Natural killer cell (primary cell): Measurements from ENCODE around the gene OLIG3. TPM values are rescaled to one million over a fixed set of nuclear protein-coding genes. Genes with fewer than 3 reads are reported as not detected.
A peak's percentile ranks its signal among the peaks of the same experiment; 100 is the strongest.

ENCODE experiments used
- ATAC-seq, 3 donors: fragments of 150-1000 bp in 2 of 3; fragments of 200-7000 bp in 1 of 3; cut with Tn5 transposase; 1 replicate in 1 of 3; 2 replicates in 2 of 3; pipeline ENCODE4 v1.10.0; 2021; ENCODE audit warnings: mild to moderate bottlenecking in 2 of 3, moderate library complexity in 2 of 3
- DNase-seq, 2 donors: peaks; one replicate each; pipeline versions ENCODE4 v3.0.0 to v3.0.0-alpha.2; 2013 to 2021; ENCODE audit warnings: mixed read lengths in 1 of 2
- H3K27ac ChIP-seq: one replicate; pipeline ENCODE4 v1.5.1; 2013; ENCODE audit warnings: mild to moderate bottlenecking, low read length
- H3K27me3 ChIP-seq: one replicate; pipeline ENCODE4 v1.6.1; 2013; ENCODE audit warnings: low read length; ENCODE audit not compliant: control insufficient read depth, insufficient read depth
- H3K36me3 ChIP-seq: one replicate; pipeline ENCODE4 v1.6.1; 2013; ENCODE audit warnings: low read length; ENCODE audit not compliant: control insufficient read depth, insufficient read depth
- H3K4me1 ChIP-seq: one replicate; pipeline ENCODE4 v1.6.1; 2013; ENCODE audit warnings: low read length; ENCODE audit not compliant: control insufficient read depth, insufficient read depth
- H3K4me3 ChIP-seq: one replicate; pipeline ENCODE4 v1.5.1; 2013; ENCODE audit warnings: low read length
- H3K9me3 ChIP-seq: one replicate; pipeline ENCODE4 v1.6.1; 2013; ENCODE audit warnings: low read length; ENCODE audit not compliant: control insufficient read depth, insufficient read depth
- H3K27ac Mint-ChIP-seq, 2 donors: one replicate each; pipeline ENCODE4 v1.8.0; 2022; ENCODE audit warnings: mild to moderate bottlenecking in 2 of 2, mixed read lengths in 2 of 2, moderate library complexity in 1 of 2
- H3K27me3 Mint-ChIP-seq, 2 donors: one replicate each; pipeline ENCODE4 v1.8.0; 2022; ENCODE audit warnings: low read depth in 2 of 2, mixed read lengths in 2 of 2
- H3K36me3 Mint-ChIP-seq: one replicate; pipeline ENCODE4 v1.8.0; 2022; ENCODE audit warnings: mixed read lengths
- H3K4me1 Mint-ChIP-seq, 2 donors: one replicate each; pipeline ENCODE4 v1.8.0; 2022; ENCODE audit warnings: mixed read lengths in 2 of 2
- H3K4me3 Mint-ChIP-seq: one replicate; pipeline ENCODE4 v1.8.0; 2022; ENCODE audit warnings: mild to moderate bottlenecking, moderate library complexity, mixed read lengths
- H3K9me3 Mint-ChIP-seq, 2 donors: one replicate each; pipeline ENCODE4 v1.8.0; 2022; ENCODE audit warnings: mixed read lengths in 2 of 2
- WGBS: methylation state at CpG from one replicate; pipeline ENCODE4 v1.1.7; 2013; ENCODE audit warnings: missing lambda C conversion rate; ENCODE audit not compliant: insufficient coverage; 5-methylcytosine and 5-hydroxymethylcytosine counted together
- intact Hi-C: fragments of 100-400 bp; cut with micrococcal nuclease; formaldehyde crosslinking; loops from one replicate; pipeline ENCODE4 v1.14.2; 2022
- total RNA-seq, 4 donors: library from RNA; stranded (reverse); fragments of 120-200 nt in 1 of 4; gene quantifications; one replicate each; pipeline versions ENCODE4 v1.2.3 to v1.2.4, GENCODE V29; 2013 to 2022
- TF ChIP-seq, protein P1 (sequence below): fragments of 200-600 bp; IDR thresholded peaks from one replicate; pipeline ENCODE4 v1.8.0; 2022; ENCODE audit warnings: antibody characterized with exemption

The OLIG3 gene
- total RNA-seq, 3 donors from 2014 or later (not counting 1 experiment from before 2014, with no cell fraction given) = not detected

GRCh38 chr6:137492289-137493217 is 1.6 kb downstream of the OLIG3 start:
- 13% methylated on average over 24 of the region's 29 CpGs for WGBS
- DNase-seq (peak in 1 of 2 donors; percentile 17), ATAC-seq (no peak)
- H3K36me3 ChIP-seq = no peaks in the 10 kb centered on the region
- H3K27ac Mint-ChIP-seq = no peak overlapping the region
- H3K4me3 ChIP-seq = no peak overlapping the region
- no peaks in the 10 kb centered on the region for H3K36me3 Mint-ChIP-seq
- no peak overlapping the region for H3K27ac ChIP-seq
- TF ChIP-seq, protein P1, sequence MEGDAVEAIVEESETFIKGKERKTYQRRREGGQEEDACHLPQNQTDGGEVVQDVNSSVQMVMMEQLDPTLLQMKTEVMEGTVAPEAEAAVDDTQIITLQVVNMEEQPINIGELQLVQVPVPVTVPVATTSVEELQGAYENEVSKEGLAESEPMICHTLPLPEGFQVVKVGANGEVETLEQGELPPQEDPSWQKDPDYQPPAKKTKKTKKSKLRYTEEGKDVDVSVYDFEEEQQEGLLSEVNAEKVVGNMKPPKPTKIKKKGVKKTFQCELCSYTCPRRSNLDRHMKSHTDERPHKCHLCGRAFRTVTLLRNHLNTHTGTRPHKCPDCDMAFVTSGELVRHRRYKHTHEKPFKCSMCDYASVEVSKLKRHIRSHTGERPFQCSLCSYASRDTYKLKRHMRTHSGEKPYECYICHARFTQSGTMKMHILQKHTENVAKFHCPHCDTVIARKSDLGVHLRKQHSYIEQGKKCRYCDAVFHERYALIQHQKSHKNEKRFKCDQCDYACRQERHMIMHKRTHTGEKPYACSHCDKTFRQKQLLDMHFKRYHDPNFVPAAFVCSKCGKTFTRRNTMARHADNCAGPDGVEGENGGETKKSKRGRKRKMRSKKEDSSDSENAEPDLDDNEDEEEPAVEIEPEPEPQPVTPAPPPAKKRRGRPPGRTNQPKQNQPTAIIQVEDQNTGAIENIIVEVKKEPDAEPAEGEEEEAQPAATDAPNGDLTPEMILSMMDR = no peak
- H3K4me1 Mint-ChIP-seq = peaks cover 36 to 56% of the 10 kb centered on the region in 2 donors
- H3K4me3 Mint-ChIP-seq = peak overlapping the region; percentile 25
- intact Hi-C loops = no loop called here
- H3K4me1 ChIP-seq = peaks cover 68% of the 10 kb centered on the region
- H3K9me3 Mint-ChIP-seq = no peaks in the 10 kb centered on the region
- H3K27me3 Mint-ChIP-seq = peaks cover 74 to 77% of the 10 kb centered on the region in 2 donors
- H3K27me3 ChIP-seq = peaks cover 100% of the 10 kb centered on the region
- H3K9me3 ChIP-seq = peaks cover 8% of the 10 kb centered on the region

GRCh38 chr6:137491478-137491877 is 2.7 kb downstream of the OLIG3 start:
- H3K4me1 Mint-ChIP-seq = peaks cover 36 to 55% of the 10 kb centered on the region in 2 donors
- intact Hi-C loops = no loop called here

GRCh38 chr6:137490961-137491360 is 3.2 kb downstream of the OLIG3 start:
- TF ChIP-seq, protein P1 = no peak
- H3K4me1 Mint-ChIP-seq = peaks cover 33 to 51% of the 10 kb centered on the region in 2 donors
- no peak for DNase-seq
- H3K4me3 Mint-ChIP-seq = no peak overlapping the region
- peaks cover 83% of the 10 kb centered on the region in 2 donors for H3K27me3 Mint-ChIP-seq
- no peak overlapping the region for H3K27ac Mint-ChIP-seq
- Histone ChIP-seq H3K9me3 (peaks cover 8% of the 10 kb centered on the region), H3K36me3 (no peaks in the 10 kb centered on the region), H3K4me1 (peaks cover 54% of the 10 kb centered on the region), H3K27ac (no peak overlapping the region), H3K27me3 (peaks cover 97% of the 10 kb centered on the region), H3K4me3 (no peak overlapping the region)
- no peaks in the 10 kb centered on the region for H3K9me3 Mint-ChIP-seq
- intact Hi-C loops = no loop called here
- 48% methylated on average over 4 of the region's 4 CpGs for WGBS
- no peaks in the 10 kb centered on the region for H3K36me3 Mint-ChIP-seq
- no peak for ATAC-seq

More at GRCh38 chr6:137491478-137491877, 2.7 kb downstream of the OLIG3 start:
- Histone ChIP-seq H3K27me3 (peaks cover 100% of the 10 kb centered on the region), H3K36me3 (no peaks in the 10 kb centered on the region), H3K4me1 (peaks cover 58% of the 10 kb centered on the region), H3K4me3 (no peak overlapping the region), H3K27ac (no peak overlapping the region), H3K9me3 (peaks cover 8% of the 10 kb centered on the region)
- peaks cover 83% of the 10 kb centered on the region in 2 donors for H3K27me3 Mint-ChIP-seq
- WGBS = 12% methylated on average over 4 of the region's 6 CpGs
- no peak for ATAC-seq
- TF ChIP-seq, protein P1 = no peak
- H3K9me3 Mint-ChIP-seq = no peaks in the 10 kb centered on the region
- H3K4me3 Mint-ChIP-seq = no peak overlapping the region
- H3K27ac Mint-ChIP-seq = no peak overlapping the region
- no peak for DNase-seq
- no peaks in the 10 kb centered on the region for H3K36me3 Mint-ChIP-seq
